GM21528 (cell line): Measurements from ENCODE around the gene KRTAP10-8.
"Not testable (repeated sequence)": the region's sequence is repeated elsewhere in the genome, so short reads cannot be mapped to it uniquely, and the experiment has no call there.

Source experiments
- ATAC-seq: cut with Tn5 transposase; IDR thresholded peaks from one replicate; pipeline ENCODE4 v1.9.1; 2021; ENCODE audit warnings: mild to moderate bottlenecking, moderate library complexity; ENCODE audit not compliant: unreplicated experiment, low FRiP score

The KRTAP10-8 gene

GRCh38 chr21:44658541-44658910 is 46.6 kb downstream of the KRTAP10-8 start:
- no peak for ATAC-seq

DNA sequence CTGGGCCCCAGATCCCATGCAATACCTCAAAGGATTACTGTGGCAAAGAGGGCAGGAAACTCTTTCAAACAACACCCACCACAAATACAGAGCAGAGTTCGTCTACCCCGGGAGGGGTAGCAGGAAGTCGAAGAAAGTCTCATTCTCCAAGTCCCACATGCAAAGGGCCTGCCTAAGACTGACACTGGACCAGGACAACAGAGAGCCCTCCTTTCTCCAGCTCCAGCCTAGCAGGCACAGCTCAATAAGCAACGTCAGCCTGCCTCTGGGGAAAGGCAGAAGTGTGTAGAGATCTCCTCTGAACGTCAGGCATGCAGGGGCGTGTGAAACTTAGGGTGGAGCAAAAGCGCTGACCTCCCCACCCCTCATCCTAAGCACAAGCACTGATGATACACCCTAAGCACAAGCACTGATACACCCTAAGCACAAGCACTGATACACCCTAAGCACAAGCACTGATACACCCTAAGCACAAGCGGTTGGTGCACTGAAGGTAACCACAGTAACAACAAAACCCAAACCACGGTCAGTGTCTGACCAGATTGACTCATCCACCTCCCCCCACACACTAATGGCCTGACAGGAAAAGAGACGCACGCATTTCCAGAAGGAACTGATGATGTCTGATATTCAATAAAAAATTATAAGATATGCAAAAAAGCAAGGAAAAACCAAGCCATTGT is 47.2 kb downstream of the KRTAP10-8 start:
- no peak for ATAC-seq

DNA sequence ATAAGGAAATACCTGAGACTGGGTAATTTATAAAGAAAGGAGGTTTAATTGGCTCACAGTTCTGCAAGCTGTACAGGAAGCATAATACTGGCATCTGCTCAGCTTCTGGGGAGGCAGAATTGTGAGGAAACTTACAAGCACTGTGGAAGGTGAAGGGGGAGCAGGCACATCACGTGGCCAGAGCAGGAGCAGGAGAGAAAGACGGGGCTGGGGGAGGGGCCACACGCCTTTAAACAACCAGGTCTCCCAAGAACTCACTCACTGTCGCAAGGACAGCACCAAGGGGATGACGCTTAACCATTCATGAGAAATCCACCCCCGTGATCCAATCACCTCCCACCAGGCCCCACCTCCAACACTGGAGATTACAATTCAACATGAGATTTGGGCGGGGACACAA is 49.7 kb downstream of the KRTAP10-8 start:
- ATAC-seq, result not testable (repeated sequence)
